DMS79 treated with DMSO at 0.1 percent for 48 hours (cell line): ENCODE measurements around the gene PKLR.
"Not testable (repeated sequence)": the region's sequence is repeated elsewhere in the genome, so short reads cannot be mapped to it uniquely, and the experiment has no call there.

Experiments
- DNase-seq: peaks from one replicate; lab custom pipeline; 2025; lab: John Stamatoyannopoulos, UW

The PKLR gene

DNA sequence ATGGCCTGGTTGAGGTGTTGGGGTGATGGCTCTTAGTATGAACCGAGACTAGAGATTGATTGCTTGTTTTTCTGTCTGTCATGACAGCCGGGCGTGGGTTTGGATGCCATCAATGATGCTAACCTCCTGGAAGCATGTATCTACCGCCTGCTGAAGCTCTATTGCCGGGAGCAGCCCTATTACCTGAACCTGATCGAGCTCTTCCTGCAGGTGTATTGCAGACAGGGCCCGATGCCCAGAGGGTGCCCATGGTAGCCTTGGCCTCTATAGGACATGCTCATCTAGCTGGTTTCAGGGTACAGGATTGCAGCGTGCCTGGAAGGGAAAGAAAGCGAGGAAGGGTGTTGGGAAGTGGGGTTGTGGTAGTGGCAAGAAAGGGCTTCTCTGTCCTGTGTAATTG, 16.8 kb upstream of the PKLR start:
- no peak for DNase-seq

DNA sequence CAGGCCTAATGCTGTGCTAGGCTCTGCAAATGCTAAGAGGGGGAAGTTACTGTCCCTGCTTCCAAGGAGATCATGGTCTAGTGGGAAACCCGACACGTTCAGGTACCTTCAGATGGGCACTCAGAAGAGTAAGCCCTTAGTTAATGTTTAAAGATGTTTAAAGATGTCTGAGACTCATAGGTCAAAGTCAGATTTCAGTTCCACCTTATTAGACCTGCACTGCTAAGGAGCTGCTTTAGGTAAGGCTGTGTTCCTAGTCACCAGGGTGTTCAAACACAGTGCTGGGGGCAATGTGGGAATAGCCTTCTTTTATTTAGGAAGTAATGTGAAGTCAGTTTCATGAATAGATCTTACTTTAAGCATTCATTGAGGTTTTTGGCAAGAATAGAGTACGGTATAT, 15.7 kb upstream of the PKLR start:
- no peak for DNase-seq

DNA sequence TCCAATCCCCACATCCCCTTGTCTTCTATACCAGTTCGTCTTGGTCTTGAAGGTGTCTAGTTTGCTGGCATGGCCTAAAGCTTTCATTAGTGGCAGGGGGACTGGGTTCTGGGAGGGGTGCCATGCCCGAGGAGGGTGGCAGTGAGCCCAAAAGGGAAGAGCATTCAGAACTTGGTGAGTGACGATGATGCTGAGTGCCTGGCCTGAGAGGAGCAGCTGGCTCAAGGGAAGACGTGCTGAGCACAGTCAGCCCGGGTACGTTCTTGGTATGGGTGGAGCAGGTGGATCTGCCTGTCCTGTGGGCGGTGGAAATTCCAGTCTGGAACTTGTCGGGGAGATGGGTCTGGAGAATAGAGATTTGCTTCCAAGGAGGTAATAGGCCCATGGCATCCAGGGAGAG, 12.0 kb upstream of the PKLR start:
- DNase-seq = no peak

DNA sequence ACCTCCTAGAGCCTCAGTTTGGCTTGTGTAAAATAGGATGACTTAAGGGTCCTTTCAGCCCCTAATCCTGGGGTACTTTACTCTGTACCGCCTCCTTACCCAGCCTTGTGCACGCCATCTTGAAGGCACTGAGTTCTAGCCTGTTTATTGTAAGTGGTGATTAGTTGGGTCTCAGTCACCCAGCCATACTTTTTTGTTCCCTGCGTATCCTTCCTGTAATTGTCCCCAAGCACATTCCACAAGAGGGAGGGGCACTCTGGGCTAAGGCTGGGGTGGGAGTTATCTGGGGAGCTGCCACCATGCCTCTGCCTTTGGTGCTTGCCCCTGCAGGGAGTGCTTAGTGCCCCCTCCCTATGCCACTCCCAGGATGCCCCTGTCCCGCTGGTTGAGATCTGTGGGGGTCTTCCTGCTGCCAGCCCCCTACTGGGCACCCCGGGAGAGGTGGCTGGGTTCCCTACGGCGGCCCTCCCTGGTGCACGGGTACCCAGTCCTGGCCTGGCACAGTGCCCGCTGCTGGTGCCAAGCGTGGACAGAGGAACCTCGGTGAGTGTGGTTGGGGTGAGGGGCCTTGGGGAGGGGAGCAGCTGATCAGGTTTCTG, 8.3 kb upstream of the PKLR start:
- DNase-seq = peak; percentile 32

DNA sequence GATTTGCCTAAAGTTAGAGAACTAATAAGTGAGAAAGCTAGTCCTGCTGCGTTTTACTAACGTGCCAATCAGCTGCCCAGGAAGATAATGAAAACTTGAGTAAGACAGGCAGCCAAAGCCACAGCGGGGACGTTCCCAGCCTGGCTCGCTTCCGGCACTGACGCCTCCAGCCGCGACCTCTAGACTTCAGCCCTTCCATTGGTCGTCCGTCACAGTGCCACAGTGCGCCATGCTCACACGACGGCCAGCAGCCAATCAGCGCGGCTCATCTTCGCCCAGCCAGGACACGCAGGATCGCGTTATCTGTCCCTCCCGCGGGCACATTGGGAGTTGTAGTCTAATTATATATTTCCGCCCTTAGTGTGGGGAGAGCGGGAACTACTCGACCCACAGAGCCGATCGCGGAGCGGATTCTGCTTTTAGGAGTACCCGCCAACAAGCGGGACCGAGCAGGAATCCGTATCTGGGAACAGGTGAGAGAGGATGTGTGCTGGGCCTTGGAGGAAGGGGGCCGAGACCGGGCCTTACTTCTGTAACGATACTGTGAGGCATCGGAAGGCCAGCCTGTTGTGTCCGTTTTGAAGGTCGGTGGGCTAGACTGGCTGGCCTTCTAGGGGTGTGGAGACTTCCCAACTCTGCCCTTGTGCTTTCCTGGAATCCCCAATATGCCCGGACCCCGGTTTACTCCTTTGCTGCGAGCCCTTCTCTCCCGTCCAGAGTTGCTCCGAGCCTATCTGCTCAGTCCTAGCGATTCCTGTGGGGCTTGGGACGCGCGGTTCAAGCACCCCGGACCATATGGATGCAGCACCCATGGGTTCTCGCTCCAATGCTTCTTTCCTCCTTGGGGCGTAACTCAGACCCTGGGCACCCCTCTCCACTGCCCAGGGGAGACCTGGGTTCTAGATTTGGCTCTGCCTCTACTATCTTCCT, 7.5 kb upstream of the PKLR start, which contains the start of gene FDPS:
FDPS (plus strand) TSS at position 374 of the 930 bp plus-strand sequence. CDS start 924 bp downstream, outside the sequence.
- DNase-seq = peak; percentile 98

DNA sequence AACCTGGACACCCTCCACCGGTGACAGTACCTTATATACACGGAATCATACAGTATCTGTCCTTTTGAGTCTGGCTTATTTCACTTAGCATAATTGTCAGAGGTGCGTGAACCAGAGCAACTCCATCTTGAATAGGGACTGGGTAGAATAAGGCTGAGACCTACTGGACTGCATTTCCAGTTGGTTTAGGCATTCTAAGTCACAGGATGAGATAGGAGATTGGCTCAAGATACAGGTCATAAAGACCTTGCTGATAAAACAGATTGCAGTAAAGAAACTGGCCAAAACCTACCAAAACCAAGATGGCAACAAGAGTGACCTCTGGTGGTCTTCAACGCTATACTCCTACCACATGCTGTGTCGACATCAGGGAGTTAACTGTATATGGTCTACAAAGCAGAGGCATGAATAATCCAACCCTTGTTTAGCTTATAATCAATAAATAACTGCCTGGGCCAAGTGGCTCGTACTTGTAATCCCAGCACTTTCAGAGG, 6.1 kb upstream of the PKLR start:
- no peak for DNase-seq

DNA sequence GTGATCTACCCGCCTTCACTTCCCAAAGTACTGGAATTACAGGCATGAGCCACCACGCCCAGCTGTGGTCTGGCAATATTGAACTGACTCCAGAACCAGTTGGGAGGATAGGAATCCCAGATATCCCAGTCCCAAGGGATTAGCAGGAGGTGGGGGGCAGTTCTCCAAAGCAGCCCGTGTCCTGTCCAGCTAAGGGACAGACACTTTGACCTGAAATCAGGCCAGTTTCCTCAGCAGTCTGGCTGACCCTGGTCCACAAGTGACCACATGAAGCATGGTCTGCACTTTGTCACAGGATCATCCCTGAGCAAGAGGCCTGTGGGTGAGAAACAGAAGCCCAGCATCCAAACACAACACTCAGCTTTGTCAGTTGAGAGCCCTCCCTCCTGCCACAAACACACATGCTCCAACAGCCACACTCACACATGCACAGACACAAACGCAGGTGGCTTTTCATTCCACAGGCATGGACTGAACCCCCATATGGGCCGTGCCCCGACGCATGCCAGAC, 4.7 kb upstream of the PKLR start:
- no peak for DNase-seq

DNA sequence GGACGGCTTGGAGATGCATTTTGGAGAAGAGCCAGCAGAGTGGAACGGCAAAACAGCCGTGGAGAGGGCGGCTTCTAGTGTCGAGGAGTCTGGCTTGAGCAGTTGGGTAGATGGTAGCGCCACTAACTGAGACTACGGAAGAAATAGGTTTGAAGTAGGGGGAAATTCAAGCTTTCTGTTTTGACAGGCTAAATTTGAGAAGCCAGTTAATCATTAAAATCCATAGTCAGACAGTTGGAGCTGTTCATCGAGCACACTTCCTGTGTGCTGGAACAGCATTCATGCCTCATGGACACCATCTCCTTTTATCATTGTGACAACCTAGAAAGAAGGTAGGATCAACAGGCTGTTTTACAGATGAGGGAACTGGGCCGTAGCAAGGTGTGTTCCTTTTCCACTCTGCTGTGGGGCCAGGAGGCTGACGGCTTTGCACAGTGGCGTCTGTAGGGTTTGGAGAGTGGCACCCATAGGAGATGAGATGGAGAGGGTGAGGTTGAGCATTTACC, 3.4 kb upstream of the PKLR start:
- no peak for DNase-seq

DNA sequence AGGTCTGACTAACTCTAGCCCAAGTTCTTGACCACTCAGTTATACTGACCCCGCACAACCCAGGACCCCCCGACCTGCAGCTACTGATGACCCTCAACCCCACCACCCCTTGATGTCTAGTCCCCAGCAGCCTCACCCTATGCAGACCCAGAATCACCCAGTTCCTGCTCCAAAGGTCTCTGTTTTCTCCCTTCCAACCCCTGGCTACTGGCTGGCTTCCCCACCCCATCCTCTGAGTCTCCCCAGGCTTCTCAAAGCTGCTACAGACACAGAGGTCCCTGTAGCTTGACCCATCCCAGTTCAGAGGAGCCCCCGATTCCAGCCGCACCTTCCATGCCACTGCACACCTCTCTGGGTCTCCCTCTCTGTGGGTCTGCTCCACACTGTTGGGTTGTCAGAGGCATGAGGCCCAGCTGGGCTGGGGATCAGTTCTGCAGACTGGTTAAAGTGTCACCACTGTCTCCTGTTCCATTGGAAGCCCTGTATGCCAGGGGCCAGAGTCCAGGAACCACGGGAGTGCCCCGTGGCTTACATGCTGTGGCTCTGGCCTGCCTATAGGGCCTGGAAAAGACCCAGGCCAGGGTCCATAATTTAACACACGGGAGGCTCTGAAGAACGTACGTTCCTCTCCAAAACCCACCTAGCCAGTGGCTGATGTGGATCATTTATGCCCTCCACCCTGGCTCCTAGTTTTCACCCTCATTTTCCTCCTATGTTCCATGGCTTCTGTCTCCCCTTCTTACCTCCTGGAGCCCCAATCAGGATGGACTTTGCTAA, 497 bp downstream of the PKLR start:
- DNase-seq = no peak

DNA sequence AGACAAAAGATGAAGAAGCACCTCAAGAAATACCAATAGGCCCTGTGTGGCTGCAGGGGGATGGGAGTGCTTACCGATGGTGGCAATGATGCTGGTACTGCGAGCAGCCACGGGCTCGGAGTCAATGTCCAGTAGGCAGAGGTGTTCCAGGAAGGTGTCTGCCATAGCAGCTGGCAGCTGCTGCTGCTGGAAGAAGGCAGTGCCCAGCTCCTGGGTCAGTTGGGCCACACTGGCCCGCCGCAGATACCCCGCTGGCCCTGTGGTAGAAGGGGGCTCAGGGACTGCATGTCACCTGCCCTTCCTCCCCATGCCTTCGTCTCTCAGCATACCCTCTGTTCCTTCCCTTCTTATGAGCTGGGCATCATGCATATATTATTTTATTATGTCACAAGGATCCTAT, 1.2 kb downstream of the PKLR start:
- DNase-seq = no peak

DNA sequence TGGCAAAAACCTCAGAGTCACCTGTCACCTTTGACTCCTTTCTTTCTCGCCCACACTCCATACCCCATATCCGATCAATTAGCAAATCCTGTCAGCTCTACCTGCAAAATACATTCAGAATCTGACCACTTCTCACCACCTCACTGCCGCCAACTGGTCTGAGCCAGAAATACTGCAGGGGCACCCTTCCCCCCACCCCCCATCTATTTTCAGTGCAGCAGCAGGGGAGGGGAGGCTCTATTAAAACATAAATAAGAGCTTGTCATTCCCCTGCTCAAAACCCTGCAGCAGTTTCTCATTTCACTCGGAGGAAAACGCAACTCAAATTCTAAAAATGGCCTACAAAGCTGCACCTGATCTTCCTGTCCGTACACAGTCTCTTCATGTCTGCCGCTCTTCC, 3.9 kb downstream of the PKLR start:
- DNase-seq = no peak

DNA sequence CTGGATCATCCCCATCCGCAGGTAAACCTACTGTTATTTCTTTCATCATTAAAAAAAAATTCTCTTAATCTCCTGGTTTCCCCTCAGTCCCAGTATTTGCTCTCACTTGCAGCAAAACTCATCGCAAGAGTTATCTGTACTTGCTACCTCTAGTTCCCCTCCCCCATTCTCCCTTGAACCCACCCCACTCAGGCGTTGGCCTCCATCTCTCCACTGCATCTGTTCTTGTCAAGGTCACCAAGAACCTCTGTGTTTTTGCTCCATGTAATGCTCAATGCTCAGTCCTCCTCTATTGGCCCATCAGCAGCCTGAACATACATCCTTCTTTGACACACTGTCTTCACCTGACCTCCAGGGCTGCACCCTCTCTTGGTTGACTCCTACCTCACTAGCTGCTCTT, 4.6 kb downstream of the PKLR start:
- no peak for DNase-seq

DNA sequence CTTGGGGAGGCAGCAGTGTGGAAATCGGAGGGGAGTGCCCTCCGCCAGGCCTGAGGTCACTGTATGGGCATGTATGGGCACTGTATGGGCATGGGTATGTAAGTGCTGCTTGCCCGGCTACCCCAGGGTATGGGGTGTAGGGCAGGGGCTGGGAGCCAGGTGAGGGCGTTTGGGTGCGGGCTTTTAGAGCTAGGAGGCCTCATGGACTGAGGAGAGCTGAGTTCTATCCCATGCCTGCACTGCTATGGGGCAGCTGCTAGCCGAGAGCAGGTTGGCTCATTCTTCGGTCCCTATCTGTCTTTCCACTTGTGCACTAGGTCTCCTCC, 5.3 kb downstream of the PKLR start:
- no peak for DNase-seq

DNA sequence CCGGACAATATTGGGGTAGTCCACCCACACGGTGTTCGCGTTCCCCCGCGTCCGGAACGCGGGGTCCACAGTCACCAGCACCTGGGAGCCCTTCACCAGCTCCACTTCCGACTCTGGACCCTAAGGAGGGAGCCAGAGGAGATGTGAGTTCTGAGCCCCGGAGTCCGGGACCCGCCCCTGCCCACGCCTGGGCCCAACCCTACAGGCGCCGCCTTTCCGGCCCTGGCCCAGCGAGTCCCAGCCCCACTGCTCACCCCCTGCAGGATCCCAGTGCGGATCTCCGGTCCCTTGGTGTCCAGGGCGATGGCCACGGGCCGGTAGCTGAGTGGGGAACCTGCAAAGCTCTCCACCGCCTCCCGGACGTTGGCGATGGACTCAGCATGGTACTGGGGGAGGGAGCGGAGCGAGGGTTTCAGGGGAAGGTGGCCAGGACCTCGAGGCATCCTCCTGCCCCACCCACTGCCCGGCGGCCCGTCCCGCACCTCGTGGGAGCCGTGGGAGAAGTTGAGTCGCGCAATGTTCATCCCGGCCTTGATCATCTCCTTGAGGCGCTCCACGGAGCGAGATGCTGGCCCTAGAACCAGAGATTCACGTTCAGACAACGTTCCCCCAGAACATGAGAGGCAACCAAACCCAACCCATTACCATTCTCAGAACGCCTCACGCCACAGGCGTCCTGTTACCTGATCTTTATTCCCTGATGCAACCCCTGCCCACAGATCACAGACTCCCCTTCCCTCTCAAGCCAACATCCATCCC, 5.9 kb downstream of the PKLR start:
- no peak for DNase-seq

DNA sequence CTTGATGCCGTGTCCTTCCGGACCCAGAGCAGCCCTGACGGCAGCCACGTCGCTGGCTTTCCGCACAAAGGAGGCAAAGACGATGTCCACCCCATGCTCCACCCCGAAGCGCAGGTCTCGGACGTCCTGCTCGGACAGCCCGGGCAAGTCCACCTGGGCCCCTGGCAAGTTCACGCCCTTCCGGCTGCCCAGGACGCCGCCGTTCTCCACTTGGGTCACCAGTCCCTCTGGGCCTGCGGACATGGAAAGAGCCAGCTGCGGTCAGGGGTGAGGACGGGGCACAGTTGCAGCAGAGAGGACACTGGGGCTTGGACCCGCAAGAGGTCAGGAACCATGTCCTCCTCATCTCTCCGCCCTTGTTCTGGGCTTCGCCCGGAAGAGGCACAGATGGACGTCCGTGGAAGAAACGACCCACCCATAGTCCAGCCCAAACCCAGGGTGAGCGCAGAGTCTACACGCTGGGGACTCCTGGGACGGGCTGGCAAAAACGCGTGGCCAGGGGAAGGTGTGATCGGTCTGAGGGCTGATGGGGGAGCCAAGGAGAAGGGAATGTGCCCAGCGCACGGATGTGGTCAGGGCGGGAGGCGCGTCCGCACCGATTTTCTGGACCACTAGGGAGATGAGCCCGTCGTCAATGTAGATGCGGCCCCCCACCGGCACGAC, 6.6 kb downstream of the PKLR start:
- no peak for DNase-seq

DNA sequence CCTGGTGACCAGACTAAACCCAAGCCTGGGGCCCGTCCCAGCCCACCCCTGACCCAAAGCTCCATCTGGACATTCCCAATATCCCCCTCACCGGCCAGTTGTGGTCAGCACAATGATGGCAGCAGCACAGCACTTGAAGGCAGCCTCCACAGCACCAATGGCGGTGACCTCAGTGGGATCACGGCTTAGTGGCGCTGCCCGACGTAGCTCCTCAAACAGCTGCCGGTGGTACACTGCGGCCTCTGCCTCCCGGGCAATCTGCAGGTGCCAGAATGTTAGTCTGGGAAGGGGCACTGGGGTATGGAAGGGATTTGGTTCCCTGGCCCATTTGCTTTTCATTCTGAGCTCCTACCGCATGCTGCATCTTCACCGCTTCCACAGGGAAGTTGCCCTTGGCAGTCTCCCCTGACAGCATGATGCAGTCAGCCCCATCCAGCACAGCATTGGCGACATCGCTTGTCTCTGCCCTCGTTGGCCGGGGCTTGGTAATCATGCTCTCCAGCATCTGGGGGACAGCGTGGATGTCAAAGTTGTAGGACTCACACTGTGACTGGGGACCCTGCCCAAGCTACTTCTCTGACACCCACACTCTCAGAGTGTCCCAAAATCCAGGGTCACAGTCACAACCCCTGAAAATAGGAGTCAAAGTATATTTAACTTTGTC, 8.0 kb downstream of the PKLR start:
- DNase-seq = no peak

DNA sequence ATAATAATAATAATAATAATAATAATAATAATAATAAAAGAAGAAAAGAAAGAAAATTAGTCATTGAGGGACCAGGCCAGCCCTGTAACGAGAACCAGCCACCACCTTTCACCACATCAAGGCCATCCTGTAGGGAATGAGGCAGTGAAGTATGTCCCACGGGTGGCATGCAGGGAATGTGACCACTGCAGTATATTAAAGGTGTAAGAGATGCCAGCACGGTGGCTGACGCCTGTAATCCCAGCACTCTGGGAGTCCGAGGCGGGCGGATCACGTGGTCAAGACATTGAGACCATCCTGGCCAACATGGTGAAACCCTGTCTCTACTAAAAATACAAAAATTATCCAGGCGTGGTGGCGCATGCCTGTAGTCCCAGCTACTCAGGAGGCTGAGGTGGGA, 10.2 kb downstream of the PKLR start:
- not testable (repeated sequence) for DNase-seq

DNA sequence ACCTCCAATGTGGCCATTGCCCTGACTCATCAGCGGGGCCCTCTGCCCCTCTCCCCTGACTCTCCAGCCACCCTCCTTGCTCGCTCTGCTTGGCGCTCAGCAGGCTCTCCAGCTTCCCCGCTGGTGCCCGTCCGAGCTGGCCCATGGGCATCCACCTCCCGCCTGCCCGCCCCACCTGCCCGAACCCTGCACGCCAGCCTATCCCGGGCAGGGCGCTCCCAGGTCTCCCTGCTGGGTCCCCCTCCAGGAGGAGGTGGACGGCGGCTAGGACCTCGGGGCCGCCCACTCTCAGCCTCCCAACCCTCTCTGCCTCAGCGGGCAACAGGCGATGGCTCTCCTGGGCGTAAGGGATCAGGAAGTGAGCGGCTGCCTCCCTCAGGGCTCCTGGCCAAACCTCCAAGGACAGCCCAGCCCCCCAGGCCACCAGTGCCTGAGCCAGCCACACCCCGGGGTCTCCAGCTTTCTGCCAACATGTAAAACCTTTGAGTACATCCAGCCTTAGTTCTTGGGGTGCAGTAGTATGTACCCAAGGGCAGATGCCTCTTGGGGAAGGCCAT, 13.2 kb downstream of the PKLR start:
- no peak for DNase-seq

DNA sequence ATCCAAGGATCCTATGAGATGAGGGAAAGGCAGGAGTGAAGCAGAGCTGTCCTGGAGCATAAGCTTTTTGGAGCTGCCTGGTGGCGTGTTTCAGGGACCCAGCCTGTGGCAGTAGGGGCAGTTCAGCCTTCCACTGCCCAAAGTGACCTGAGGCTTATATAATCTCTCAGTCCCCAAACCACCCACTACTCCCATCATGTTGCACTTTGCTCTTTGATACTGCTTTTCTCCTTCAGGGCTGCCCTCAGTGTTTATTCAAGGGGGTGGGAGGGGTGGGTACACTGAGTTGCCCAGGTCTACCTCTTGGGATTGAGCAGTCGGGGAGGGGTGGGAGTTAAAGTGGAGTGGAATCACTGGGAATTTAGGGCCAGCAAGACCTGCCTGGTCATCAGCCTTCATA, 14.7 kb downstream of the PKLR start:
- DNase-seq = no peak

DNA sequence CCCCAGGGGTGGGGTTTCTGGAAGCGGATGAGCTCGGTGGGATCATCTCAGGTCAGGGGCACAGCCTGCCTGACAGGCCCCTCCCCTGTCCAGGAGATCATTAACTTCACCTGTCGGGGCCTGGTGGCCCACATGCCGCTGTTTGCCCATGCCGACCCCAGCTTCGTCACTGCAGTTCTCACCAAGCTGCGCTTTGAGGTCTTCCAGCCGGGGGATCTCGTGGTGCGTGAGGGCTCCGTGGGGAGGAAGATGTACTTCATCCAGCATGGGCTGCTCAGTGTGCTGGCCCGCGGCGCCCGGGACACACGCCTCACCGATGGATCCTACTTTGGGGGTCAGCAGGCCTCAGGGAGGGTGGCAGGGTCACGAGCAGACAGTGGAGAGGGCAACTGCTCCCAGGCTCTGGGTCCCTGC, 15.6 kb downstream of the PKLR start:
- DNase-seq = no peak
